GM18909 (cell line): ENCODE data around the gene POMGNT1.
A peak's percentile ranks its signal among the peaks of the same experiment; 100 is the strongest.
"Not testable (repeated sequence)": the region's sequence is repeated elsewhere in the genome, so short reads cannot be mapped to it uniquely, and the experiment has no call there.

ENCODE experiments used
- ATAC-seq: cut with Tn5 transposase; IDR thresholded peaks from one replicate; pipeline ENCODE4 v1.9.1; 2021; ENCODE audit warnings: mild to moderate bottlenecking; ENCODE audit not compliant: unreplicated experiment, poor library complexity

Gene POMGNT1

DNA sequence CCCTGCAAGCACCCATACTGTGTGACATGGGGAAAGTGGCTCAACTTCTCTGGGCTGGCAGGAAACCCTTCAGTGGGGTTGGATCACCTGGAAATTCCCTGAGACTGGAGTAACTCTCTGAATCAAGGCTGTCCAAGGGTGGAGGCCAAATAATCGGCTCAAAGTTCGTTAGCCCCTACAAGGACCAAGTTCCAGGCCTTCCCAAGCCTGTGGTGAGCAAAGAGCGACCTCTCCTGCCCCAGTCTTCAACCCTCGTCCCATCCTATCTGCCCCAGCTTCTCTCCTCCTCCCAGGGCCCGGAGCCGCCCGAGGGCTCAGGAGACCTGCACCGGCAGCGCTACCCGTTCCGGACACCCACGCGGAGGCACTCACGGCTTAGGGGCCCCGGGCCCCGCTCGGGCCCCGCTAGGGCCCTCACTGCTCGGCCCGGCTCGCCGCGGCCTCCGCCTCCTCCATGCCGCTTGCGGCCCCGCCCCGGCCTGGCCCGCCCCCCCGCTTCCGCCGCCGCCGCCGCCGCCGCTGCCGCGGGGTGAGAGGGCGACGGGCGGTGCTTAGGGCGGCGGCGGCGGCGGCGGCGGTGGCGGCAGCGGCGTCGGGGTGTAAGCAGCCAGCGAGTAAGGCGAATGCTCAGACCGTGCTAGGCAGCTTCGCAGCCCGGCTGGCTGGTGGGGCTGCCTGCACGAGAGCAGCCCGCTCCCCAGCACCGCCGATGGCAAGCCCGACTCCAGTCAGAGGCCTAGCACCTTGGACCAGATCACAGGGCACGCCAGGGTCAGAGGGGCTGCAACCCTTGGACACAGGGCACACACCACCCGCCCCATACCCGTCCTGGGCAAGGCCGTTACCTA, at the start of gene POMGNT1:
POMGNT1 (minus strand) TSS at position 471 of the 848 bp plus-strand sequence. CDS start 613 bp downstream, outside the sequence.
- ATAC-seq: peak; percentile 85

DNA sequence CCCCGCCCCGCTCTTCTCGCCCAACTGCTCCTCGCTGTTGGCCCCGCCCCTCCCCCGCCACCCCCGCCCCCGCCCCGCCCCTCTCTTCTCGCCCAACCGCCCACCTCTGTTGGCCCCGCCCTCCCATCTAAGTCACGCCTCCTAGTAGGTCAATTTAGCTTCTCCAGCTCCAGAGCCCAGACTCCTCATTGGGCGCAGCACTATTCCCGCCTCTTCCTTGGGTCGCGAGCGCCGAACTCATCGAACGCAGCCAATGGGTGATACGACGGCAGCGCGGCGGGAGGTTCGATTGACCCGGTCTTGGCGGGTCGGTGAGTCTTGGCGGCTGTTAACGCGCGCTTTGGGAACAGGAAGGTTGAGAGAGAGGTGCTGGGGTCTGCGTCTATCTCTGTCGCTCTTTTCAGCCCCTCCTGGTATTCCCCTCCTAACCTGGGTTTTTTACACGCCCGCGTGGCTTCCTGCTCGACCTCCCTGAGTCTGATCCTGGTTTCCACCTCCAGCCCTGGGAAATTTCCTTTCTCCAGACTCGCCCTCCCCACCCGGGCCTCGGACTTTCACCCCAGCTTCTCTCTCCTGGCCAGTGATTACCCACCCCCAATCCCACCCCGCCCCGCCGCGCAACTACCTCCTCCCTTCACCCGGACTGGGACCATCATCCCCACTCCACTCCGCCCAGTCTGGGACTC, 49.3 kb upstream of the POMGNT1 start, which contains the start of gene RAD54L:
RAD54L (plus strand) TSS at position 328 of the 686 bp plus-strand sequence. CDS start 643 bp downstream, outside the sequence.
- peak; percentile 93 for ATAC-seq

DNA sequence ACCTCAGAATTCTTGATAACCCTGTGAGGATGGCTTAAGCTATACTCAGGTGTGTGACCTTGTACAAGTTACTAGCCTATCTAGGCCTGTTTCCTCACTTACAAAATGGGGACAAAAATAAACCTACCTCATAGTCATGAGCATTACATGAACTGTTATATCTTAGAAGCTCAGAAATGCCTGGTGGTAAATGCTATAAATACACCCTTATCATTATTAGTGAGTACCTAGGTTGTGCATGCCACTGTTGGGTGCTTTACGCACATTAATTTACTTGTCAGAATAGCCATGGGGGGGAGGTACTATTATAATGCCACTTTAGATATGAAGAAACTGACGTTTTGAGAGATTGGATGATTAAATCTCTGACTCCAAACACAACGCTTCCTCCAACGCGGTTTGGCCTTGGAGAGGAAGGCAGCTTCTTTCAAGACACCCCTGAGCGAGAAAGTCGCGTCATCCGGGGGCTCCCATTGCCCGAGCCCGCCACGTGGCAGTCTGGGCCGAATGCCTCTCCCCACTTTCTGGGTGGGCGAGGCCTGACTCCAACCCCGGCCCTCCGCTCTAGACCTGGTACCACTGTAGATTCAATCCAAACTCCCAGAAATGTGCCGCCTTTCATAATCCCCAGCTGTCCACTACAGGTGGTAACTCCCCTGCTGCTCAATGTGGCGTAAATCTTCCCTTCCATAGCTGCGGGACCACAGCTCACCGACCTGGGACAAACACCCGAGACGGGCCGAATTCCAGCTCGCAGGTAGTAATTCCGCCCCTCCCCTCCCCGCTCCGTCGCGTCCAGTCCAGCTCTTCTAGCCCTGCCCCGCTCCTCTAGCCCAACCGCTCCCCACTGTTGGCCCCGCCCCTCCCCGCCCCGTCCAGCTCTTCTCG, 48.6 kb upstream of the POMGNT1 start:
- ATAC-seq: peak; percentile 55

DNA sequence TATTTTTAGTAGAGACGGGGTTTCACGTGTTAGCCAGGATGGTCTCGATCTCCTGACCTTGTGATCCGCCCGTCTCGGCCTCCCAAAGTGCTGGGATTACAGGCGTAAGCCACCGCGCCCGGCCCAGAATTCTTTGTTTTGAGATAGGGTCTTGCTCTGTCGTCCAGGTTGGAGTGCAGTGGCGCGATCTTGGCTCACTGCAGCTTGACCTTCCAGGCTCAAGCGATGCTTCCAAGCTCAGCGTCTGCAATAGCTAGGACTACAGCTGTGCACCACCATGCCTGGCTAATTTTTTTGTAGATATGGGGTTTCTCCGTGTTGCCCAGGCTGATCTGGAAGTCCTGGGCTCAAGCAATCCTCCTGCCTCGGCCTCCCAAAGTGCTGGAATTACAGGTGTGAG, 47.9 kb upstream of the POMGNT1 start:
- ATAC-seq: not testable (repeated sequence)

DNA sequence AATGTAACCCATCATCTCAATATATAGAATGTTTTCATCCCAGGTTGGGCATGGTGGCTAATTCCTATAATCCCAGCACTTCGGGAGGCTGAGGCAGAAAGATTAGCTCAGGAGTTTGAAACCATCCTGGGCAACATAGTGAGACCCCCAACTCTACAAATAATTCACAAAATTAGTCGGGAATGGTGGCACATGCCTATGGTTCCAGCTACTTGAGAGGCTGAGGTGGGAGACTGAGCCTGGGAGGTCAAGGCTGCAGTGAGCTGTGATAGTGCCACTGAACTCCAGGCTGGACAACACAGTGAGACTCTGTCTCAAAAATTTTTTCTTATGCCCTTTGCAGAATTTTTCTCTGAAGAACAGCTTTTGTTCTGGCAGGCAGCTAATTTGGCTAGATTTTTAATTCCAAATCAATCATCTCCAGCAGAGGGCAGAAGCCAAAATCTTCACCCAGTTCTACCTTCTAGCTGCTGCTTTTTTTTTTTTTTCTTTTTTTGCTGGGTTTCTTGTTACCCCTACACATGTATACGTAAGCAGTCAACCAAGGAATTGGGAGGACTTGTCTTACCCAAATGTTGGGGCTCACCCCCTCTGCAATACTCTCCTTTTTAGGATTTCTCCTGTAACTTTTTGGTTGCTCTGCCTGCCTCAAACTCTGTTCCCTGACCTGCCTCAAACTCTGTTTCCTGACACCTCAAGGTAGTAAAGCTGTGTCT, 46.6 kb upstream of the POMGNT1 start:
- no peak for ATAC-seq

DNA sequence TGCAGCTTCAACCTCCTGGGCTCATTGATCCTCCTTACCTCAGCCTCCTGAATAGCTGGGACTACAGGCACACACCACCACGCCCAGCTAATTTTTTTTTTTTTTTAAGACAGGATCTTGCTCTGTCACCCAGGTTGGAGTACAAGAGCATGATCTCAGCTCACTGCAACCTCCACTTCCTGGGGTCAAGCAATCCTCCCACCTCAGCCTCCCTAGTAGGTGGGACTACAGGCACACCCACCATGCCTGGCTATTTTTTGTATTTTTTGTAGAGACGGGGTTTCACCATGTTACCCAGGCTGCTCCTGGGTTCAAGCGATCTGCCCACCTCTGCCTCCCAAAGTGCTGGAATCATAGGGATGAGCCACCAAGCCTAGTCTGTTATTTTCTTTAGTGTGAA, 45.6 kb upstream of the POMGNT1 start:
- ATAC-seq: not testable (repeated sequence)

DNA sequence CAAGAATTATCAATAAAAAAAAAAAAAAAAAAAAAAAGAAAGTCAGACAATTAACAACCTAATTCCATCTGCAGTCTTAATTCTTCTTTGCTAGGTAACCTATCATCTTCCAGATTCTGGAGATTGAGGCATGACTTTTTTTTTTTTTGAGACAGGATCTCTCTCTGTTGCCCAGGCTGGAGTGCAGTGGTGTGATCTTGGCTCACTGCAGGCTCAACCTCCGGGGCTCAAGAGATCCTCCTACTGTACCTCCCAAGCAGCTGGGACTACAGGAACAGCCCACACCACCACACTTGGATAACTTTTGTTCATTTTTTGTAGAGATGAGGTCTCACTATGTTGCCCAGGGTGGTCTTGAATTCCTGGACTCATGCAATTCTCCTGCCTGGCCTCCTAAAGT, 44.7 kb upstream of the POMGNT1 start:
- no peak for ATAC-seq

DNA sequence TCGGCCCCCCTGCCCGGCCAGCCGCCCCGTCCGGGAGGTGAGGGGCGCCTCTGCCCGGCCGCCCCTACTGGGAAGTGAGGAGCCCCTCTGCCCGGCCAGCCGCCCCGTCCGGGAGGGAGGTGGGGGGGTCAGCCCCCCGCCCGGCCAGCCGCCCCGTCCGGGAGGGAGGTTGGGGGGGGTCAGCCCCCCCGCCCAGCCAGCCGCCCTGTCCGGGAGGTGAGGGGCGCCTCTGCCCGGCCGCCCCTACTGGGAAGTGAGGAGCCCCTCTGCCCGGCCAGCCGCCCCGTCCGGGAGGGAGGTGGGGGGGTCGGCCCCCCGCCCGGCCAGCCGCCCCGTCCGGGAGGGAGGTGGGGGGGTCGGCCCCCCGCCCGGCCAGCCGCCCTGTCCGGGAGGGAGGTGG, 43.5 kb upstream of the POMGNT1 start:
- not testable (repeated sequence) for ATAC-seq

DNA sequence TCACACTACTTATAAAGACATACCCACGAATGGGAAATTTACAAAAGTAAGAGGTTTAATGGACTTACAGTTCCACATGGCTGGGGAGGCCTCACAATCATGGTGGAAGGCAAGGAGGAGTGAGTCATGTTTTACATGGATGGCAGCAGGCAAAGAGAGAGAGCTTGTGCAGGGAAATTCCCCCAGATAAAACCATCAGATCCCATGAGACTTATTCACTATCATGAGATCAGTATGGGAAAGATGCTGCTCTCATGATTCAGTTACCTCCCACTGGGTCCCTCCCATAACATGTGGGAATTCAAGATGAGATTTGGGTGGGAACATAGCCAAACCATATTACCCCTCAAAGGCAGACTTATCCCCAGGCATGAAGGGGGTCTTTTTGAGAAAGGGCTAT, 40.6 kb upstream of the POMGNT1 start:
- ATAC-seq: not testable (repeated sequence)

DNA sequence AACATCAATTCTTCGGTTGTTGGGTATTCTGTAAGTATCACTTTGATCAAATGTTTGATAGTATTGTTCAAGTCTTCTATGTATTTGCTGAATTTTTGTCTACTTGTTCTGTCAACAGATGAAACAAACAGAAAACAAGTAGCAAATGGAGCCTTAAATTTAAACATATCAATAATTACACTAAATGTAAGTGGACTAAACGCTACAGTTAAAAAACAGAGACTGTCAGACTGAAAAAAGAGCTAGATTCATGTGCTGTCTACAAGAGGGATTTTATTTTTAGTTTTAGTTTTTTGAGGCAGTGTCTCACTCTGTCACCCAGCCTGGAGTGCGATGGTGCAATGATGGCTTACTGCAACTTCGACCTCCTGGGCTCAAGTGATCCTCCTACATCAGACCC, 38.6 kb upstream of the POMGNT1 start:
- ATAC-seq: no peak

DNA sequence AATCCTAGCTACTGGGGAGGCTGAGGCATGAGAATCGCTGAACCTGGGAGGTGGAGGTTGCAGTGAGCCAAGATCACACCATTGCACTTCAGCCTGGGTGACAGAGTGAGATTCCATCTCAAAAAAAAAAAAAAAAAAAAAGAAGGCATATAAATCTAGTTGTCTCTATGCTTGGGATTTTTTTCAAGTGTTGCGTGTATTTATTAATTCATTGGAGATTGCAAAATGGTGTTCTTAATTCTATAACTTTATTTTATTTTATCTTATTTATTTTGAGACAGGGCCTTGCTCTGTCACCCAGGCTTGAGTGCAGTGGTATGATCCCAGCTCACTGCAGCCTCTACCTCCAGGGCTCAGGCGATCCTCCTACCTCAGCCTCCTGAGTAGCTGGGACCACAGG, 33.0 kb upstream of the POMGNT1 start:
- not testable (repeated sequence) for ATAC-seq

DNA sequence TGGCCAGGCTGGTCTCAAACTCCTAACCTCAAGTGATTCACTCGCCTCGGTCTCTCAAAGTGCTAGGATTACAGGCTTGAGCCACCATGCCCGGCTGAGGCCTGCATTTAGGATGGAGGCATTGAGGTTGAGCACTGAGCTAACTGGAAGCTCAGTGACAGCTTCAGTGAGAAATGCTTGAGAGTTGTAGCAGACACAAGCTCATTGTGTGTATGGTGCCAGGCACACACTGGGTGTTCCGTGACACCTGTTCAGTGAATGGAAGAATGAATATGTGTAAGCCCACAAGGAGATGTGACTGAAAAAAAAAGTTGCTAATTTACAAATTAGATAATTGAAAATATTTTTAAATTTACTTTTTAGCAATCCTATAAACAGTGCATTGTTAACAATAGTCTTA, 26.7 kb upstream of the POMGNT1 start:
- ATAC-seq: no peak

DNA sequence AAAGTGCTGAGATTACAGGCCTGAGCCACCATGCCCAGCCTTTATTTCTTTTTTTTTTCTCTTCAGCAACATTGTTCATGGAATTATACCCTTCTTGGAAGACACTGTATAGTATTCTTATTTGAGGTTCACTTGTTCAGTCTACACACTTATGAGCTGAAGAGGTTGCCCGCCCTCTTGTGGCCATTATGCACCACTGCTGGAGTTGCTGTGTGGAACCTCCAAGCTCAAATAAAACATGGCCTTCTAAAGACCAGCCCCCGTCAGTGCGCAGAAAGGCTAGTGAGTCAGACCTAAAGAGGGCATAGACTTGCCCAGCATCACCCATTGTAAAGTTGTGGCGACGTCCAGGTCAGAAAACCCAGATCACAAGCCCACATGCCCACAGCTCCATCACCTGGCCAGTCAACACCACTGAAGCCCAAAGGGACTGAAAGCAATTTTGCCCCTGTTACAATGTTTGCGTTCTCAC, 25.3 kb upstream of the POMGNT1 start:
- ATAC-seq: peak; percentile 68

DNA sequence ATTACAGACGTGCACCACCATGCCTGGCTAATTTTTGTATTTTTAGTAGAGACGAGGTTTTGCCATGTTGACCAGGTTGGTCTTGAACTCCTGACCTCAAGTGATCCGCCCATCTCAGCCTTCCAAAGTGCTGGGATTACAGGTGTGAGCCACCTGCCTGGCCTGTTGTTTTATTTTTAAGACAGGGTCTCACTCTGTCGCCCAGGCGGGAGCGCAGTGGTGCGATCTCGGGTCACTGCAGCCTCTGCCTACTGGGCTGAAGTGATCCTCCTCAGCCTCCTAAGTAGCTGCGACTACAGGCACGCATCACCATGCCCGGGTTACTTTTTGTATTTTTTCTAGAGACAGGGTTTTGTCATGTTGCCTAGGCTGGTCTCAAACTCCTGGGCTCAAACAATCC, 24.8 kb upstream of the POMGNT1 start:
- ATAC-seq: not testable (repeated sequence)

DNA sequence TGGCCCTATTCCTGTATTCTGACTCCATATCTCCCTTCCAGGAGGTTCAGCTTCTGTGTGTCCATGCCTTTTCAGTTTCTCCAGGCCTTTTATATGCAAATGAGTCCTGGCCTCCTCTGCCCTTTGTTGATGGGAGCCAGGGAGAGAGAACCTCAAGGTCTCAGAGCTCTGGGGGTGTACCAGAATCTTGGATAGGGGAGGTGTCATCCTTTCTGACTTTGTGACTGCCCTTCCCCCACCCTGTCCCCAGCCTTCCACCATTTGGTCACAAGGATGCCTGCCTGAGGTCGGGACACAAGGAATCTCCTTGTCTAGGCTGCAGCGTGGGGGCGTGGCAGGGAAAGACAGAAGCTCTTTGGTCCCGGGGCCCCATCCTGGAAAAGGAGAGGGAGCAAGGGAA, 23.5 kb upstream of the POMGNT1 start:
- ATAC-seq: no peak

DNA sequence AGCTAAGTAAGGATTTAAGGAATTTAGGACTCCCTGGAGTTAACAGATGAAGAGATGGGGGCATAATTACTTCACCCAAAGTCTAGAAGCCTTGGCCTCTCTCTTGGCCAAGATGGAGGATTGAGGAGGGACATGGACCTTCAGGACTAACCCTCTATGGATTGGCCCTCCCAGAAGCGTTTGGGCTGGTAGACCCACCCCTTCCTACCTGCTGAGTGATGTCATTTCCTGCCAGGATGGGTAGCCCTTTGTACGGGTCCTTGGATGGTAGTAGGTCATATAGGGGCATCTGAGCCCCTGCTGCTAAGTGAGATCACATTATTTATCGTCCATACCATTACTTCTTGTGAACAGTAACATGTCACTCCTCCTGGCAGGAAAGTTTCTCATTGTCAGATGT, 22.6 kb upstream of the POMGNT1 start:
- ATAC-seq: no peak

DNA sequence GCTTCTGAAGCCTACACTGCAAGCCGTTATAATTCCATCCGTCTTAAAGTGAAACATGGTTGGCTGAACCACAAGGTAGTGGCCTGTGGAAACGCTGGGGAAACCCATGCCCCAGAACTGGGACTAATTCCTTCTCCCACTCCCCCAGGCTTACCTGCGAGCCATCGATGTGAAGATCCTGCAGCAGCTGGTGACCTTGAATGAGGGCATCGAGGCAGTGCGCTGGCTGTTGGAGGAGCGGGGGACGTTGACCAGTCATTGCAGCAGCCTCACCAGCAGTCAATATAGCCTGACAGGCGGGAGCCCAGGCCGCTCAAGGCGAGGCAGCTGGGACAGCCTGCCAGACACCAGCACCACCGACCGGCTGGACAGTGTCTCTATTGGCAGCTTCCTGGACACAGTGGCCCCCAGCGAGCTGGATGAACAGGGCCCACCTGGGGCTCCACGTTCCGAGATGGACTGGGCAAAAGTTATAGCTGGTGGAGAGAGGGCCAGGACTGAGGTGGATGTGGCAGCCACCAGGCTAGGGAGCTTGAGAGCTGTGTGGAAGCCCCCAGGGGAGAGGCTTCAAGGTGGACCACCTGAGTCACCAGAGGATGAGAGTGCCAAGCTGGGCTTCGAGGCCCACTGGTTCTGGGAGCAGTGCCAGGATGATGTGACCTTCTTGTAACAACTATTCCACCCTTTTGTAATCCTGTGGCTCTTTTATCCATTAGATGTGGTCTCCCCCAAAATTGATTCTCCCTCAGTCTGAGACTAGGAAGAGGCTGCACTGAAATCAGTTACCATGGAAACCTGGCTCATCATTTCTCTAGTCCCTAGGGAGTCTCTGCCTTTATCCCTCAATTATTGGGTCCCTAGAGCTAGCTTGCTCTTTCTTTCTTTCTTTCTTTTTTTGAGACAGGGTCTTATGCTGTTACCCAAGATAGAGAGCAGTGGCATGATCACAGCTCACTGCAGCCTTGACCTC, 21.6 kb upstream of the POMGNT1 start:
- ATAC-seq: no peak

DNA sequence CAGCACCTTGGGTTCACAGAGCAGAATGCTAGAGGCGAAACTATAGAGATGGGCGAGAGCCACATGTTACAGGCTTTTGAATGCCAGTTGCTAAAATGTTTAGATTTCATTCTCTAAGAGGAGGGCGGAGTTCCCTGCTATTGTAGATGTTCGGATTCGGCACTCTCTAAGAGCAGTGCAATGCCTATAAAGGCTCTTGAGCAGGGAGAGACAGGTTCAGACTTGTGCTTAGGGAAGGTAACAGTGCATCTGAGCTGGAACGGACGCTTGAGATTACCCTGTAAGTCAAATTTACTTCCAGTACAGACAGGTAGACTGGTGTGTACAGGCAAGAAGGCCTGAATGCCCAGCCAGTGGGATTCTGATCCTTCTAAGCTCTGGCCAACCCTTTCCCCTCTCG, 20.2 kb upstream of the POMGNT1 start:
- ATAC-seq: no peak

DNA sequence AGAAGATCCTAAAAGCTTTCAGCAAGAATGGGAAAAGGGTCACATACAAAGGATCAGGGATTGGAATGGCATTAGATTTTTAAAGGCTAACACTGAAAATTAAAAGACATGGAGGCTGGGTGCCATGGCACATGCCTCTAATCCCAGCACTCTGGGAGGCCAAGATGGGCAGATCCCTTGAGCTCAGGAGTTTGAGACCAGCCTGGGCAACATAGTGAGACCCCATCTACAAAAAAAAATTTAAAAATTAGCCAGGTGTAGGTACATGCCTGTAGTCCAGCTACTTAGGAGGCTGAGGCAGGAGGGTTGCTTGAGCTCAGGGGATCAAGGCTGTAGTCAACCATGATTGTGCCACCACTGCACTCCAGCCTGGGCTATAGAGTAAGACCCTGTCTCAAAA, 17.3 kb upstream of the POMGNT1 start:
- no peak for ATAC-seq
